MCF 10A (cell line): ENCODE results near the gene SLC30A9. TPM values are rescaled to one million over a fixed set of nuclear protein-coding genes. Genes with fewer than 3 reads are reported as not detected.

Source experiments
- BruUV-seq: library from RNA; stranded (reverse); fragments of 400-500 nt; replicated peaks from 2 replicates; lab custom pipeline; 2021; lab: Mats Ljungman, UMichigan
- CTCF ChIA-PET: fragments of 300-600 bp; sonication (Branson Sonifier 250); formaldehyde crosslinking; extraction: SDS; loops from one replicate; lab custom pipeline; 2021; ENCODE audit warnings: antibody characterized with exemption, inconsistent platforms; lab: Yijun Ruan, JAX
- POLR2A ChIA-PET: fragments of 300-600, 350-650 bp; sonication (Branson Sonifier 250); formaldehyde crosslinking; extraction: SDS; loops from one replicate; lab custom pipeline; 2020; ENCODE audit warnings: antibody characterized with exemption, inconsistent platforms; lab: Yijun Ruan, JAX
- DNase-seq: peaks from one replicate; pipeline ENCODE4 v3.0.0-alpha.2; 2018; ENCODE audit not compliant: unreplicated experiment
- H3K27ac Mint-ChIP-seq: one replicate; pipeline ENCODE4 v1.8.0; 2022; ENCODE audit warnings: mild to moderate bottlenecking, low read depth, mixed read lengths; ENCODE audit not compliant: unreplicated experiment
- H3K27me3 Mint-ChIP-seq: one replicate; pipeline ENCODE4 v1.8.0; 2022; ENCODE audit warnings: mixed read lengths; ENCODE audit not compliant: insufficient read depth, unreplicated experiment
- H3K36me3 Mint-ChIP-seq: one replicate; pipeline ENCODE4 v1.8.0; 2022; ENCODE audit warnings: mild to moderate bottlenecking, moderate library complexity, mixed read lengths; ENCODE audit not compliant: insufficient read depth, unreplicated experiment
- H3K4me1 Mint-ChIP-seq: one replicate; pipeline ENCODE4 v1.8.0; 2022; ENCODE audit warnings: mixed read lengths; ENCODE audit not compliant: insufficient read depth, unreplicated experiment
- H3K4me3 Mint-ChIP-seq: one replicate; pipeline ENCODE4 v1.8.0; 2022; ENCODE audit warnings: mild to moderate bottlenecking, moderate library complexity, mixed read lengths; ENCODE audit not compliant: unreplicated experiment
- H3K9me3 Mint-ChIP-seq: one replicate; pipeline ENCODE4 v1.8.0; 2022; ENCODE audit warnings: mixed read lengths; ENCODE audit not compliant: unreplicated experiment
- CTCF ChIP-seq: fragments of 200-600 bp; IDR thresholded peaks from one replicate; pipeline ENCODE4 v1.8.0; 2022; ENCODE audit warnings: antibody characterized with exemption, mild to moderate bottlenecking; ENCODE audit not compliant: unreplicated experiment
- intact Hi-C: fragments of 100-400 bp; cut with micrococcal nuclease; formaldehyde crosslinking; loops from 2 replicates; pipeline ENCODE4 v1.14.1; 2022
- total RNA-seq: library from RNA; stranded (reverse); gene quantifications from 2 replicates; pipeline ENCODE4 v1.2.3, GENCODE V29; 2022

SLC30A9 gene
- total RNA-seq, 1 experiment from 2014 or later = 58.5 TPM

GRCh38 chr4:42050516-42051249 lies 60.4 kb downstream of the SLC30A9 start:
- Mint-ChIP-seq H3K9me3 (no peaks in the 10 kb centered on the region), H3K27me3 (no peaks in the 10 kb centered on the region), H3K4me1 (peaks cover 10% of the 10 kb centered on the region), H3K27ac (no peak overlapping the region), H3K36me3 (peaks cover 34% of the 10 kb centered on the region), H3K4me3 (no peak overlapping the region)
- no peak for DNase-seq
- ChIA-PET CTCF (interaction anchor here (1.0 kb wide), 1 partner anchor 18 kb away, joined by 3 read pairs; no protein-coding TSS in a partner anchor), POLR2A (no interaction called here)
- BruUV-seq = no TSS peak
- intact Hi-C loops = no loop called here
- no peak for TF ChIP-seq CTCF

GRCh38 chr4:42066402-42066801 lies 76.1 kb downstream of the SLC30A9 start:
- H3K27me3 Mint-ChIP-seq = no peaks in the 10 kb centered on the region
- intact Hi-C loops = no loop called here
- no peak for TF ChIP-seq CTCF
- no peaks in the 10 kb centered on the region for H3K4me1 Mint-ChIP-seq
- no peaks in the 10 kb centered on the region for H3K9me3 Mint-ChIP-seq
- no peak overlapping the region for H3K4me3 Mint-ChIP-seq
- CTCF ChIA-PET = no interaction called here
- no peak overlapping the region for H3K27ac Mint-ChIP-seq
- no peak for DNase-seq
- POLR2A ChIA-PET = no interaction called here
- no TSS peak for BruUV-seq
- peaks cover 39% of the 10 kb centered on the region for H3K36me3 Mint-ChIP-seq

GRCh38 chr4:42067264-42067663 lies 76.9 kb downstream of the SLC30A9 start:
- no peaks in the 10 kb centered on the region for H3K9me3 Mint-ChIP-seq
- ChIA-PET POLR2A (no interaction called here), CTCF (no interaction called here)
- BruUV-seq = no TSS peak
- no peak for DNase-seq
- H3K27me3 Mint-ChIP-seq = no peaks in the 10 kb centered on the region
- TF ChIP-seq CTCF = no peak
- intact Hi-C loops = no loop called here
- H3K27ac Mint-ChIP-seq = no peak overlapping the region
- H3K36me3 Mint-ChIP-seq = peaks cover 39% of the 10 kb centered on the region
- no peaks in the 10 kb centered on the region for H3K4me1 Mint-ChIP-seq
- no peak overlapping the region for H3K4me3 Mint-ChIP-seq

- ChIA-PET POLR2A (no interaction called here), CTCF (interaction anchor here (0.8 to 1.1 kb wide), 2 partner anchors 9 to 55 kb away, joined by 3 read pairs; no protein-coding TSS in a partner anchor)
- DNase-seq = no peak
- Mint-ChIP-seq H3K27ac (no peak overlapping the region), H3K27me3 (no peaks in the 10 kb centered on the region), H3K9me3 (no peaks in the 10 kb centered on the region), H3K4me3 (no peak overlapping the region), H3K4me1 (no peaks in the 10 kb centered on the region), H3K36me3 (peaks cover 31% of the 10 kb centered on the region)
- intact Hi-C loops = no loop called here
- no peak for TF ChIP-seq CTCF
- no TSS peak for BruUV-seq
These were observed 80.1 kb downstream of the SLC30A9 start for GRCh38 chr4:42070463-42070862.
